ENCODE measurements around the gene NTN3. TPM values are rescaled to one million over a fixed set of nuclear protein-coding genes. Genes with fewer than 3 reads are reported as not detected.

The NTN3 gene
- total RNA-seq: 1.1 TPM in 1 of 2 replicates, not detected in the other

DNA sequence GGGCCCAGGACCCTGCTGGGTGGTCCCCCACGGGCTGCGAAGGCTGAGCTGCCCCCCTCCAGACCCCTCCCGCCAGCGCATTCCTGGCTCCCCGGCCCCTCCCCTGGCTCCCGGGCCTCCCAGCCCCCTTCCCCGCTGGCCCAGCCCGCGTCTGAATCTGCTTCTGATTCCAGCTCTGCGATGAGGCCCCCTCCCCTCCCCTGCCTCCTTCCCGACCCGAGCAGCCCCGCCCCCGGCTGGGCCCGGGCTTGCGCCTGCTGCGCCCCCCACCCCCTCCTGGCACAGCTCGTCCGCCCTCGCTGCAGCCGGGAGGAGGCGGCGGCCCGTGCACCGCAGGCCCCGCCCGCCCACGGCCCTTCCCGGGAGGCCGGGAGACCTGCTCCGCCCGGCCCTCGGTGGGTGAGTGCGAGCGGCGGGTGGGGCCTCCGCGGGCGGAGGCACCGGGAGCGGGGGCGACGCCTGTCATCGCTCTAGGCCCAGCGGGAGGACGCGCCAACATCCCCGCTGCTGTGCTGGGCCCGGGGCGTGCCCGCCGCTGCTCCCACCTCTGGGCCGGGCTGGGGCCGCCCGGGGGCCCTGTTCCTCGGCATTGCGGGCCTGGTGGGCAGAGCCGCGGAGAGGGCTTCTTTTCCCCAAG, at the start of gene NTN3:
Gene NTN3, plus strand, starts transcription at position 282 of the 637 bp plus-strand sequence. CDS start 405 bp downstream, outside the sequence.

DNA sequence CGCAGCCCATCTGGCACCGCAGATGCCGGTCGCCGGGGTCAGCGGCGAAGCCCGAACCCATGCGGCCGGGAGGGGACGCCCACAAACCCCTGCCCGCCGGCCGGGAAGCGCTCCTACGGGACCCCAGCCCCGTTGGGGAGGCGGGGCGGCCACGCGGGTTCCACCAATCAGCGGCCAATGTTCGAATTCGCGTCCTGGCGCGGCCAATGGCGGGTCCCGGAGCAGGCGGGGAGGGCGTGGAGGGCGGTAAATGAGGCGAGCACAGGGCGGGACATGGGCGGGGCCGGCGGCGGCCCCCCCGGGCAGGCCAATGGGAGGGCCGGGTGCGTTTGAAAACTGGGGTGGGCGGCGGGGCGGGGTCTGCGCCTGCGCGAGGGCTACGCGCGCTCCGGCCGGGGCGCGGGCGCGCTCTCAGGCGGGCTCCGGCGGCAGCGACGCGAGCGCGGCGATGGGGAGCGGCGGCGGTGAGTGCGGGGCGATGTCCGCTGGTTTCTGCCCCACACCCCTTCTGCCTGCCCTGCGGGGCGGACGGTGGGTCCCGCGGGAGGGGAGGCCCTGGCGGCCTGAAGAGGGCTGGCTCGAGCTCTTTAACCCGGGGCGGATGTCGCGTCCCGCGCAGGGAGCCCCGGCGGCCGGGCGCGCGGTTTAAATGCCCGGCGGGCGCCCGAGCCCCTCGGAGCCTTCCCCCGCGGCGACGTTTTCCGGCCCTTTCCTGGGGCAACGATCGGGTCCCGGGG, 41.9 kb upstream of the NTN3 start, which contains the start of gene CCNF:
Gene CCNF, plus strand, starts transcription at position 414 of the 737 bp plus-strand sequence. Its CDS starts 35 bp downstream, at position 449.

DNA sequence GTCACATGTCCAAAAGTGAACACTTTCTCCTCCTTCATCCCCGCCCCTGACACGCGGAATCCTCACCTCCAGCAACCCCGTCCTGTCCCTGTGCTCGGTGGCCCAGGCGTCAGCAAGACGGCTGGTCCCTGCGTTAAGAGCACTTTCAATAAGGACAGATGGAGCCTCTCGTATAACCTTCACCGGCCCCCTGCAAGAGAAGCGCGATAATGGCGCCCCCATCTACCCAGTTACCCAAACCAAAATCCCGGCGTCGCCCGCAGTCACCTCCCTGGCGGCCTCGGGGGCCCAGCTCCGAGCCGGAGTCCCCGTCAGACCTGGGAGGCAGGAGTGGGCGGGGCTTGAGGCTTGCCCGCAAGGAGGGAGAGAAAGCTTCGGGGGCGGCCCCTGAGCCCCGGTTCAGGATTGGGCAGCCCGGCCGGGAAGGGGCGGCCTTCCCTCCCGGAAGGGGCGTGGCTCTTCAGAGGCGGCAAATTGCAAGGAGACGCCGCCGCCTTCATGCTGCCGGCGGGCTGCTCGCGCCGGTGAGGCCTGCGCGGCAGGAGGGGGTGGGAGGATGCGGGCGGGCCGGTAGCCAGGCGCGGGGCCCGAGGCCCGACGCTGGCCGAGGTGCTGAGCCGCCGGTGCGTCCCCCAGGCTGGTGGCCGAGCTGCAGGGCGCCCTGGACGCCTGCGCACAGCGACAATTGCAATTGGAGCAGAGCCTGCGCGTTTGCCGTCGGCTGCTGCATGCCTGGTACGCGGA, 11.3 kb upstream of the NTN3 start, which contains the start of gene TEDC2:
Gene TEDC2, plus strand, starts transcription at position 463 of the 744 bp plus-strand sequence. Its CDS starts 36 bp downstream, at position 499.

DNA sequence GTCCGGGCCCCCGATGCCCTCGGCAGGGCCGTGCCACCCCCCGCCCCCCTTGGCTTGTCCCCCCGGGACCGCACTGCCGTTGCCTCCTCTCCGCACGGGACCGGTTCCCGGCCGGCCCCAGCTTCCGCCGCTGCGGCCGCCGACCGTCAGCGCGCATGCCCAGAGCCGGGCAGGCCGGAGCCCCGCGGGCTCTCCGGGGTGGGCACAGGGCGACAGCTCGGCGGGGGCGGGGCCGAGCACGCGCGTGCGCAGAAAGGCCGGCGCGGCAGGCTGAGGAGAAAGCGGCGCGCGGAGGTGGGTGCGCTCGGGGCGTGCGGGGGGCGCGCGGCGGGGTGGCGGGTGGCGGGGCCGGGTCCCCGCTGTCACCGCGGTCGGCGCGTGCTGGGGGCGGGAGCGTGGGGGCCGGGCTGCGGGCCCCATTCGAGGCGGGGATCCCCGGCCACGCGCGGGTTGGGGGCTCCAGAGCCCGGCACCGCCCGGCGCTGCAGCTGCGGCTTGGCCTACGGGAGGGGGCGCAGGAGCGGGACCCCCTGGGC, 3.8 kb downstream of the NTN3 start, which contains the start of gene TBC1D24:
Gene TBC1D24, plus strand, starts transcription at position 251 of the 536 bp plus-strand sequence. CDS start 21,022 bp downstream, outside the sequence.

DNA sequence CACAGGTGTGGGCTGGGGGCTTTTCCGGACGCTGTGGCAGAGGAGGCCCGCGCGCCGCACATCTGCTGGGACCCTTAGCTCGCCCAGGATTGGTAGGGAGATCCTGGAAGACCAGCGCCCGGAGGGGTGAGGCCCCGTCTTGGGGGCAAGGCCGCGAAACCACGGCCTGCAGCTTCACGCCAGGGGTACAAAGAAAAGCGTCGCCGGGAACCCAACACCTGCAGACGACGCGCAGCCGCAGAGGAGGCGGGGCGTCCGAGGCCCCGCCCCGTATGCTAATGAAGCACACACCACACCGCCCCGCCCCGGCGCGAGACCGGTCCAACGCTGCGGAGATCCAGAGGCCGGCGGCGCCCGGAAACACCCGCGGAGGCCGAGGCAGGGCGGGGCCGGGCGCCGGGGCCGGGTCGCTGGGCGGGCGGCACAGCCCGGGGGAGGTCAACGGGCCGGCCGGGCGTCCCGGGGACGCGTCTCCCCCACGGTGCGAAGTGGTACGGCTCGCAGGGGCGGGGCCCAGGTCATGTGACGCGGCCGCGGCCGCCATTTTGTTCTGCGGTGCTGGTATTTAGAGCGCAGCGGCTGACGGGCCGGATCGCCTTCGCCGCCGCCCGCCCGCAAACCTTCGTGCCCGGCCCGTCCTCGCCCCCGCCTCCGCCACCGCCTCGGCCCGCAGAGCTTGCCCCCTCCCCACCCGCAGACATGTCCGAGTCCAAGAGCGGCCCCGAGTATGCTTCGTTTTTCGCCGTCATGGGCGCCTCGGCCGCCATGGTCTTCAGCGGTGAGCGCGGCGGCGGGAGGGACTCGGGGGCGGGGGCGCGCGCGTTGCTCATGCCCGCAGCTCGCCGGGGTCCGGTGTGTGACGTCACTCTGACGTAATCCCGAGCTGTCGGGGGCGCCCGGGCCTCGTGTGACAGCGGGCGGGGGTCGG, 42.6 kb downstream of the NTN3 start, which contains the start of gene ATP6V0C:
Gene ATP6V0C, plus strand, starts transcription at position 548 of the 928 bp plus-strand sequence. Its CDS starts 152 bp downstream, at position 700.

DNA sequence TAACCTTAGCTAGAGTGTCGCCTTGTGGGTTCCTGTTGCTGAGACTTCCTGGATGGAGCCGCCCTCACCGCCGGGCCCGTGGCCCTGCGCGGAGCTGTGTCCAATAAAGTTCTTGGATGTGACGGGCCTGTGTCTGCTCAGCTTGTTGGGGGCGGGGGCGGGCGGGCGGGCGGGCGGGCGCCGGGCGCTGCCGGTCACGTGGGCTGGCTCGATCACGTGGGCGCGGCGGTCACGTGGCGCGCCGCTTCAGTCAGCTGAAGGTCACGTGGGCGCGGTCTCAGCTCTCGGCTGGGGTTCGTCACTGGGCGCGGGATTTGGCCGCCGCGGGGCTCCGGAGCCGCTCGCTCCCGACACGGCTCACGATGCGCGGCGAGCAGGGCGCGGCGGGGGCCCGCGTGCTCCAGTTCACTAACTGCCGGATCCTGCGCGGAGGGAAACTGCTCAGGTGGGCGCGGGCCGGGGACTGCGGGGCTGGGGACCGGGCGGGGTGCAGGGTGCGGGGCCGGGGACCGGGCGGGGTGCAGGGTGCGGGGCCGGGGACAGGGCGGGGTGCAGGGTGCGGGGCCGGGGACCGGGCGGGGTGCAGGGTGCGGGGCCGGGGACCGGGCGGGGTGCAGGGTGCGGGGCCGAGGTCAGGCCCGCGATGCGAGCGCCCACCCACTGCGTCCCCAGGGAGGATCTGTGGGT, 49.1 kb downstream of the NTN3 start, which contains the start of gene AMDHD2:
Gene AMDHD2, plus strand, starts transcription at position 275 of the 687 bp plus-strand sequence. Its CDS starts 88 bp downstream, at position 363.

Other genes with a start within 250 kb of the NTN3 start
- 15.9 and 20.5 TPM in 2 replicates for gene E4F1, start 247.7 kb upstream of the NTN3 start, total RNA-seq
- 4.5 TPM in 1 of 2 replicates, not detected in the other for gene DNASE1L2, start 234.9 kb upstream of the NTN3 start, total RNA-seq
- gene ECI1, start 219.7 kb upstream of the NTN3 start, total RNA-seq: 20.4 and 29.7 TPM in 2 replicates
- 87.1 and 98.5 TPM in 2 replicates for gene RNPS1, start 203.2 kb upstream of the NTN3 start, total RNA-seq
- 0.68 and 1.1 TPM in 2 replicates for gene ABCA3, start 130.6 kb upstream of the NTN3 start, total RNA-seq
- gene CCNF, start 41.9 kb upstream of the NTN3 start, total RNA-seq: 3.3 and 3.6 TPM in 2 replicates
- gene TEDC2, start 11.2 kb upstream of the NTN3 start, total RNA-seq: 1.4 and 2.1 TPM in 2 replicates
- 6.5 and 7.4 TPM in 2 replicates for gene TBC1D24, start 3.8 kb downstream of the NTN3 start, total RNA-seq
- gene ATP6V0C, start 42.7 kb downstream of the NTN3 start, total RNA-seq: 31.5 and 50.9 TPM in 2 replicates
- gene AMDHD2, start 49.1 kb downstream of the NTN3 start, total RNA-seq: 21.1 and 34.5 TPM in 2 replicates
- gene CEMP1, start 60.1 kb downstream of the NTN3 start, total RNA-seq: not detected in 2 replicates
- gene PDPK1, start 66.7 kb downstream of the NTN3 start, total RNA-seq: 18.4 and 20.2 TPM in 2 replicates
- gene KCTD5, start 211.2 kb downstream of the NTN3 start, total RNA-seq: 16.0 and 17.8 TPM in 2 replicates
- gene PRSS27, start 248.9 kb downstream of the NTN3 start, total RNA-seq: 0.05 and 0.12 TPM in 2 replicates